HL-60/S4 (cell line): Measurements from ENCODE around the gene AVPR1B.

Source experiments
- in situ Hi-C: fragments of 300-500 bp; cut with MboI; formaldehyde crosslinking; loops from 2 replicates; pipeline ENCODE4 v1.14.3; 2022; ENCODE audit warnings: low sequenced_read_pairs

AVPR1B gene

DNA sequence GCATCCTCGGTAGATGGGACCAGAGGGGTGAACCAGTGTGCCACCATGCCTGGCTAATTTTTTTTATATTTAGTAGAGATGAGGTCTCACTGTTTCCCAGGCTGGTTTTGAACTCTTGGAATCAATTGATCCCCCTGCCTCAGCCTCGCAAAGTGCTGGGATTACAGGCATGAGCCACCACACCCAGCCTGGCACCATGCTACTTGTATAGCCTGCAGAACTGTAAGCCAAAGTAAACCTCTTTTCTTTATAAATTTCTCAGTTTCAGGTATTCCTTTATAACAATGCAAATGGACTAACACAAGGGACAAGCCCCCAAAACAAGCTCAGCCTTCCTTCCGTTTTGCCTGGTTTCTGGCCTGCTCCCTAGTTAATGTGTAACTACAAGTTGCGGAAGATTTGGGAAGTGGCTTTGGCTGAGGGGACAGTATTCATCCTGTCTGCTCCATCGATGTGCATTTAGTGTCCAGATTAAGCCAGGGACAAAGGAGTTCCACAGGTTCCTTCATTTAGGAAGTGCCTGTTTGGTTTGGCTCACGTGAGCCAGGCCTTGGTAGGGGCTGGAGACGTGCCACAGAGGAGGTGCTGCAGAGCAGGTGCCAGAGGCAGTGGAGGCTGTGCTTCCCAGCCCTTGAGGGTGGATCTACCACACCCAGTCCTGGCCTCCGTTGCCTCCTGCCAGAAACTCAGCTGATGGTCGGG lies 4.4 kb downstream of the AVPR1B start:
- in situ Hi-C loops = loop anchor here (10.0 kb wide), 1 partner anchor 318 kb away; no protein-coding TSS in a partner anchor

DNA sequence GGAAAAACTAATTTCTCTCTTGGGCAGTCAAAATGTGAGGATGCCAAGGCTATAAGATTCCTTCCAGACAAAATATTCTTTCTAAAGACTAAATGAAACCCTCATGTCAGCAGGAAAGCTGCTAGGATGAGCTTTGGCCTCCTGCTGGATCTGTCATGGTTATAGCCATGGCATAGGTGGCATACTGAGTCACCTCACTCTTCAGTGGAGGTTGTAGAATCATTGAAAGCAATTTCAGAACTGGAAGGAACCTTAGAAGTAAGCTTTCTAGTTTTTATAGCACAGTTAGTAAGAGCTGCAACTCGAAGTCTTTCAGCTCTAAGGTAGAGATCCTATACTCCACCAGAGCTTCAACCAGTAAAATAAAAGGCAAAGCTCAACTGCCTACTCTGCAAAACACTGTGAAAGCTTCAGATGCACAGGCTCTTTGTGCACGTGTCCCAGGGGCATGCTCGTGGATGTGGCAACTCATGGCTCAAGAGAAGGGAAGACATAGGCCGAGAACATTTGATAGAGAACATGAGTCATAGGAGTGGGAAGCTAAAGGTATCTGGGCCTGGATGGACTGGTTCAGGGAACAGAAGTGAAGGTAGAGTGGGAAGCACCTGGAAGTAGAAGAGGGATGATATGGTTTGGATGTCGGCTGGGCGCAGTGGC lies 5.8 kb downstream of the AVPR1B start:
- in situ Hi-C loops = loop anchor here (10.0 kb wide), 1 partner anchor 317 kb away; no protein-coding TSS in a partner anchor

DNA sequence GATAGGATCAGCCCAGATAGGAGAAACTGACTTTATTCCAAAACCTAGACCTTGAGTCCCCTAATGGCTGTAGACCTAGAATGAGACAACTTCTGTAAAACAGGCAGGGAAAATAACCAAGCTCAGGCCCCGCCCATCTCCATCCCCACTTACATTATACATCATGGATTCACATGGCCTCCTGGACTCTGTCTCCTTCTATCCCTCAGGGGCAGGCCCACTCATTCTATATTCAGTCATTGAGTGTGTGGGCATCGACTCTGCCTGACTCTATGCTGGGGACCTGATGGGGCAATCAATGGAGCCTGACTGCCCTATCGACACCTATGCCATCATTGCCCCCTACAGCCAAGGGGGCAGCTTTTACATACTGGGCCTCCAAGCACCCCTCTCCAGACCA lies 6.4 kb downstream of the AVPR1B start:
- in situ Hi-C loops = loop anchor here (10.0 kb wide), 1 partner anchor 316 kb away; no protein-coding TSS in a partner anchor

DNA sequence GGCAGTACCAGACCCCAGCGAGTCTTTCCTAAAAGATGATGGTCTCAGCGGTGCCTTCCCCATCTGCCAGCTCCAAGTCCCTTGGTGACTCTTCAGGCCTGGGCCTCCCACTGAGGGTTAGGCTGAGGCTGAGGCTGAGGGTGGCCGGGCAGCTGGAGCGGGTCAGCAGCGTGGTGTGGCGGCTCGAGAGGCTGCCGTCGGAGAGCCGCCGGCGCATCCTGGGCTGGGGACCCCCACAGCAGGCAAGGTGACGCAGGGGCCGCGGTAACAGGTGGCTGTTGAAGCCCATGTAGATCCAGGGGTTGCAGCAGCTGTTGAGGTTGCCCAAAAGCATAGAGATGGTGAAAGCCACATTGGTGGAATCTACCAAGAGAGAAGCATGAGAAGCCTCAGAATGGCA lies 7.0 kb downstream of the AVPR1B start:
- in situ Hi-C loops = loop anchor here (10.0 kb wide), 1 partner anchor 315 kb away; no protein-coding TSS in a partner anchor

DNA sequence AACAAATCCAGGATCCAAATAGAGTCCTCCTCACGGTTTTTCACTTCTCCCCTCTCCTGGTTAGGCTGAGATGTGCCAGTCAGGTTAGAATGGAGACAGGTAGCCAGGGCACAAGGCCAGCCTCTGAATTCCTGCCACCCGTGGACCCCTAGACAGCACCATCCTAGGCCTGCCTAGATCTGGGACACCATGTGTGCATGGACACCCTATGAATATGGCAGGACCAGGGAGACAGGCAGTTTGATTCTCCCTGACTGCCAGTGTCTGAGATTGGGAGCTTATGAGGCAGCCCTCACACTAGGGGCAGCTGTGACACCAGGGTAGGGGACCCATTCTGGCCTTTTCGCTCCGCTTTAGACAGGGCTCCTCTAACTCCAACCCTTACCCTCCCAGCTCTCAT lies 7.5 kb downstream of the AVPR1B start:
- in situ Hi-C loops = loop anchor here (5.0 to 10.0 kb wide), 2 partner anchors 127 to 315 kb away; no protein-coding TSS in a partner anchor

DNA sequence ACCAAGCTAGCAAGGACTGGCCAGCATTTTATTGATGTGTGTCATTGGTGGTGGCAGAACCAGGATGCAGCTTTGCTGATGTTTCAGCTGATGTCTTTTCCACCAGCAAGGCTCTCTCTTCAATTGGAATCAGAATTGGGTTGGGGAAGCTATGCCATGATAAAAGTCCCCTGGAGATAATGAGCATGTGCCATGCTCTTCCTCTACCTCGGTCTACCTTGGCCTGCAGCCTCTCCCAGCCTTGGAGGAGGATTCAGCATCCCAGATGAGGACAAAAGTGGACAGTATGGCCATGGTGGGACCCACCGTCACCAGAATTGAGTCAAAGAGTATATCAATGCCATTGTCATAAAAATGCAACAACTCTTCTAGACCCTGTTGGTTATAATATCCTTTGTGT lies 8.6 kb downstream of the AVPR1B start:
- in situ Hi-C loops = loop anchor here (5.0 kb wide), 1 partner anchor 126 kb away; no protein-coding TSS in a partner anchor

DNA sequence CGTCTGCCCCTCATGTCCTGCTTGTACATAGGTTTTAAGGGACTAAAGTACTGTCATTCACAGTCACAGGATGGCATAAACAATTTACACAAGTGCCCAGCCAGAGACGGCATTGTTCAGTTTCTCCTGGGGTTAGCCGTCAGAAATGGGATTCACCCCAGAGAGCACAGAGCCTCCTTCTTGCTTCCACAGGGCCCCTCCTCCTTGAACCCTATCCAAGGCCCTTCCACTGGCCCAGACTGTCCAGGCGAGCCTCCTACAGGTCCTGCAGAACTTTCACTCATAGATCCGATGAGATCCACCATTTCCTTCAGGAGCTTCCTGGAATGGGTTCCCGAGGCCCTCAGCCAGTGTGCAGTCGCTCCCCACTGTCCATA lies 10.0 kb downstream of the AVPR1B start:
- in situ Hi-C loops = loop anchor here (5.0 kb wide), 1 partner anchor 125 kb away; no protein-coding TSS in a partner anchor

DNA sequence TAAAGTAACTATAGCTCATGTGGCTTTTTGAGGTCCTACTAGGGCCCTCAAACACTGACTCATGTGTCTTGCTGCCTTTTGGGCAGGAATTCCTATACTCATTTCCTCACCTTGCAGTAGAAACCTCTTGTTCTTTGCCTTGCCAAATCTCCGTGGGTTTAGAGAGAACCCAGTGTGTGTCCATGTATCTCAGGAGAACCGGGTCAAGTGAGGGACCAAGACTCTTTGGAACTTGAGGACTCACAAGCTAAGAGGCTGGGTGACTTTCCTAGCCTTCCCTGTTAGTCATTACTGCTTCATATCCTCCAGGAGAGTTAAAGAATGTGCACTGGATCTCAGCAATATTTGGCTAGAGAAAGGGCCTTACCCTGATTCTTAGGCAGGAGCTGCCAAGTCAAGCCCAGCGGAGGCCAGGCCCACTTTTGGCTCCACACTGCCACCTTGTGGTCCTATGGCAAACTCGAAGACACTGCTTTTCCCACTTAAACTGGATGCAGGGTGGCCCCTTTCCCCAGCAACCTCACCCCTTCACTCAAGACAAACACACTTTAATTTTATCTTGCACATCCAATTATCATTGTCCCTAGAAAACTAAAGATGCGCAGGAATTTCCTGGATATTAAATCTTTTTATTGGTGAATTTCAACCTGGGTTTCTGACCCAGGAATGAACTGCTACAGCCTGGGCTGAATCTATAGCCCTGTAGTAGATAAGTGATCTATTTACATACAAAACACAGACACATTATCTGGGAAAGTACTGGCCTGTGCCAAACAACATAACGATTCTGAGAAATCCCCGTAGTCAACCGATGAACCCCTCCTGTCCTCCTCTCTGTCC lies 10.6 kb downstream of the AVPR1B start:
- in situ Hi-C loops = loop anchor here (5.0 kb wide), 1 partner anchor 124 kb away; no protein-coding TSS in a partner anchor

DNA sequence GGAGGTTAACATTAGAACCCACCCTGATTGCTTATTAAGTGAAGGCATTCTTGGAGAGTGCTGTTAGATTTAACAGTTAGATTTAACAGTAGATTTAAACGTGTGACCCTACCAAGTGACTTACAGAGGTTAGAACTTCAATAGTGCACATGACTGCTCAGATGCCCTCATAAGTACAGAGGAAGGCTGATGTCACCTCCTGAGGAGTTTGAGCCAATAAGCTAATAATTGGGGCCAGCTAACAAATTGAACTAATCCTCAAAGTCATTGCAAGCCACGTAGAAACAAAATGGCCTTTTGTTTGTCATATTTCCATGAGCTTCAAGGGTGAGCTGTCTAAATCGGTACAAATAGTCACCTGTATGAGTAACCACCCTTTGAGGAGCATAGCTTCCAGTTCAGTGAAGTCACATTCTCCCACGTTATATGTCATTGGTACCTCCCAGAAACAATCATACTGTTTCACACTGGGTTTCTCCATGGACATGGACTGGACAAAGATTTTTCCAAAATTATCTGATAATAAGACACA lies 11.7 kb downstream of the AVPR1B start:
- in situ Hi-C loops = loop anchor here (5.0 kb wide), 1 partner anchor 123 kb away; no protein-coding TSS in a partner anchor

DNA sequence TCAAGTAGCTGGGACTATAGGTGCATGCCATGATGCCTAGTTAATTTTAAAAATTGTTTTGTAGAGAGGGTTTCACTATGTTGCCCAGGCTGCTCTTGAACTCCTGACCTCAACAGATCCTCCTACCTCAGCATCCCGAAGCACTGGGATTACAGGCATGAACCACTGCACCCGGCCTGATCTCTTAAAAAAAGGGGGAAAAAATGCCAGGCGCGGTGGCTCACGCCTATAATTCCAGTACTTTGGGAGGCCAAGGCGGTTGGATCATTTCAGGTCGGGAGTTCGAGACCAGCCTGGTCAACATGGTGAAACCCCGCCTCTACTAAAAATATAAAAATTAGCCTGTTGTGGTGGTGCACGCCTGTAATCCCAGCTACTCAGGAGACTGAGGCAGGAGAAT lies 13.2 kb downstream of the AVPR1B start:
- in situ Hi-C loops = loop anchor here (5.0 kb wide), 1 partner anchor 77 kb away; no protein-coding TSS in a partner anchor

DNA sequence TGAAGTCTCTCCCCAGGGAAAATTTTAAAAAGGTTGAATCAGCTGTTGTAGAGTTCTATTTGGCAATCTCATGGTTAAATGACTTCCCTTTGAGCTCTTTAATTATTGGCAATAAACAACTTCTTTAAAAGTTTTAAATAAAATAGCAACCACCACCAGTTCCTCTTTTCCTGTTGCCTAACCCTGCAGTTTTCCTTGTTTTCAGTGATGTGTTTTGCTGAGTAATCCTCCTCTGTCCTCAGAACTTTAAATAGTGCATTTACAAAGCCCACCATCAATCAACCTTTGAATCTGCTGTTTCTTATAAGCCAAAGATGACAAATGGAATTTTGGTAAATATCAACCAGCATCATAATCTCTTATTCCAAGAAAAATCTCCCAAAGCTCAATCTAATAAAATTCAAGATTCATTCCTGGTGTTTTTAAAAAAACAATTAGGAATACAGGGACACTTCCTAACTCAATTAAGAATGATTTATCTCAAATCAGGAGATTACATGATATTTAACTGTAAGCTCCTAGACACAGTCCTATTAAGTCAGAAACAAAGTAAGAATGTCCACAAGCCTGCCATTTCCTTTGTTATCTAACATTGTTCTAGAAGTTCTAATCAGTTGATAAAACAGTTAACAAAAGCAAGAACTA lies 14.8 kb downstream of the AVPR1B start:
- in situ Hi-C loops = loop anchor here (5.0 kb wide), 1 partner anchor 75 kb away; no protein-coding TSS in a partner anchor

DNA sequence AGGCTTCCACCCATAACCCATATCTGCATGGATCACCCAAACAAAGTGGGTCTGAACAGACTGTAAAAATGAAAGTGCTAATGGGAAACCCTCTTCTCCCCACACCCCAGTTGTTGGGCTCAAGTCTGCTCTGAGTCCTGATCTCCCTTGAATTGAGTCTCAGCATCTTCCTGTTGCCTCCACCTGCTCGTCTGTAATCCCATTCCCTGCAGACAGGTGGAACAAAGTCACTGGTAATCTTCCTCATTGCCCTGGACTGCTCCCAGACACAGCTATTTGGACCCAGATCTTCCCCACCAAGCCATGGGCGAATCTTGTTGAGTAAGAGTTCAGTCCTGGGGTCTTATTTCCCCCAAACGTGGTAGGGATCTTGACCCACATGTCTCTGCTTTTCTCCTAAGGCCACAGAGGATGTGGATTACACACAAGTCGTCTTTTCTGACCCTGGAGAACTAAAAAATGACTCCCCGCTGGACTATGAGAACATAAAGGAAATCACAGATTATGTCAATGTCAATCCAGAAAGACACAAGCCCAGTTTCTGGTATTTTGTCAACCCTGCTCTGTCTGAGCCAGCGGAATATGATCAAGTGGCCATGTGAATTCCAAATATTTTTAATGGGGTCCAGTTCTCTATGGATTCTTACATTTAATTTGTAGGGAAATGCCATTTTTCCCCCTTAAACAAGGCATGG lies 15.7 kb downstream of the AVPR1B start:
- in situ Hi-C loops = loop anchor here (5.0 kb wide), 1 partner anchor 74 kb away; no protein-coding TSS in a partner anchor

DNA sequence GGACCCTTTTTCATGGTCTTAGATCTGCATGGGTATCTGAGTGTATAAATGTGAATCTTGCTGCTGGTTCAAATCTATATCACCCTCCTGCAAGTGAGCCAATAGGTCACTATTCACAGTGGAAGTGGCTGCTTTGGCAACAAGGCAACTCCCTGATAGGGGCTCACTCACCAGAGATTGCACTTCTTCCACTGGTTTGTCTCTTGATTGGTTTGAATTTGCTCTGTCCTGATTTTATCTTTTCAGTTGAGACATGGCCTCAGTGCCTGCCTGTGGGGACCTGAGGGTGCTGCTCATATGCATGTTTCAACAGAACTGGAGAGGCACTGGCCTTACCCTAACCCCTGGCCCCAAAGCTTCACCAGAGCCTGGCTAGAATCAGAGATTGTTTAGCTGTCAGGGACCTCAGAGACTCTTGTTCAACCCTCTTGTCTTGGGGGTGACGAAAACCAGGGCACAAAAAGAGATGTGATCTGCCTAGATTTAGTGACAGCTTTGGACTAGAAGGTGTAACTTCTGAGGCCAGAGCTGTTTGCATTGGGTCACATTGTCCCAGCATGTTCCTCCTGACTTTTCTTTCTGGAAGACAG lies 16.9 kb downstream of the AVPR1B start:
- in situ Hi-C loops = loop anchor here (5.0 kb wide), 1 partner anchor 73 kb away; no protein-coding TSS in a partner anchor

DNA sequence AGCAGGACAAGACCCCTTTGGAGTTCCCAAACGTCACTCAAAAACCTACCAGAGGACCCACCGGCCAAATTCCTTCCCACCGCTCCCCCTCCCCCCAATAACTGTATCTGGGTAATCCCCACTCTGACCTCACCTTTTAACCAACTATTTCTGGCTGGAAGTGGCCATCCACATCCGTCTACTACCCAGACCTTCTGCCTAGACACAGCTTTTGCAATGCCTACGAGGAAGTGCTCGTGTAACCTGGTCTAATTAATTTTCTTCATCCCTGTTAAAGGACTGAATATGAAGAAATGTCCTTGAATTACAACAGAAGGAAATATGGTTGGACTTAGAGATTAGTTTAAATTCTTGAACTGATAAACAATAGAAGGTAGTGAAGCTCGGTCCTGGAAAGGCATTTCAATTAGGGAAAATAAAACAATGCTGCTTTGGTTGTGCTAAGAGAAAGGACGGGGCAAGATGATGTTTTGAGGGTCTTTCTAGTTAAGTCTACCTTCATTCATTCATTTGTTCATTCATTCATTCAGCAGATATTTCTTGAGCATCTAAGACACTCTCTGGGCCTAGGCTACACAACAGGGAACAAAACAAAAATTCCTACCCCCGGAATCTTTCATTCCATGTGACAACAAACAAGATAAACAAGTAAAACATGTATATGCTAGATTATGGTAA lies 18.8 kb downstream of the AVPR1B start:
- in situ Hi-C loops = no loop called here

DNA sequence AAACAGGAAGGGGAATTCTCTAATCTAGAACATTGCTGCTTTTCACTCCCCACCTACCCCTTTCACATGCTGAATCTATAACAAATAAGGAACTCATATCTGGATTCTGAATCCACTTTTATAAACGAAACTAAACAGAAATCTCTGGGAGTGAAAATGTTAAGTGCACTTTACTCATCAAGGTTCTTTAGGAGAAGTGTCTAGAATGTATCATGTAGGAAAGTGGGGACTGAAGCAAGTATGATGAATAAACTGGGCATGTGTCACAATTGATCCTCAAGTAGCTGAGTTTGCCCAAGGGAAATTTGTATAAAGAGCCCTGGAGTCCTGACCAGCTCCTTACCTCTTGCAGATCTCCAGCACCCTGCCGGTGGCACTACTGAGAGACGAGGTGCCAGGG lies 19.8 kb downstream of the AVPR1B start:
- in situ Hi-C loops = no loop called here

DNA sequence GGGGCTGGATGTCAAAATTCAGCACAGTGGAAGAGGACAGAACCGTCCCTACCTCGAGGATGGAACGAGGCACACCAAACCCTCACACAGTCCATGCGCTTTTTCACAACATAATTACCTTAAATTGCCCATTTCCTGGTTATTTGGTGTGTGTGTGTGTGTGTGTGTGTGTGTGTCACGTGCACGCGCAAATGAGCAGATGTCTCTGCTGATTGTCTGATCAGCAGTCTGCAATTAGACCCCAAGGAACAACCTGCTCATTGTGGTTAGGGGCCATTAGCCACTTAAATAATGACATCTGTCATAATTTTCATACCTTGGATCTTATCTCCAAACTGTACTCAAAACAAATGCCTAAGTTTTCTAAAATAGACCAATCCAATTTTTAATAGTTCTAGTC lies 23.2 kb downstream of the AVPR1B start:
- in situ Hi-C loops = no loop called here

DNA sequence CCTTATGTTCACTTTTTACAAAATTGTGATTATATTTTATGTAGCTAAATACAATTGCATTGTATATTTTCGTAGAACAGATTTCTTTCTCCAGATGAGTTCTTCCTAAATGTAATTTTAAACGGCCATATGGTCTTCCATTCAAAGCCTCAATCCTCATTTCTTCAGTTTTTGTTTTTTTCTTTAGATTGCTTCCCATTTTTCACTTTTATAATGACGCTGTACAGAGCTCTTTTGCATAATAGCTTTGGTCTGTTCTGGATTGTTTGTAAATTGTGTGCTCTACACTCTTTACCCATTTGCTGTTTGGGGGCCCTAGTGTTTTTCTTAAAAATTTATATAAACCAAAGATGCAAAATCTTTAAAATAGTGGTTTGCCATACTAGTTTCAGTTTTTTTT lies 27.8 kb downstream of the AVPR1B start:
- in situ Hi-C loops = no loop called here

DNA sequence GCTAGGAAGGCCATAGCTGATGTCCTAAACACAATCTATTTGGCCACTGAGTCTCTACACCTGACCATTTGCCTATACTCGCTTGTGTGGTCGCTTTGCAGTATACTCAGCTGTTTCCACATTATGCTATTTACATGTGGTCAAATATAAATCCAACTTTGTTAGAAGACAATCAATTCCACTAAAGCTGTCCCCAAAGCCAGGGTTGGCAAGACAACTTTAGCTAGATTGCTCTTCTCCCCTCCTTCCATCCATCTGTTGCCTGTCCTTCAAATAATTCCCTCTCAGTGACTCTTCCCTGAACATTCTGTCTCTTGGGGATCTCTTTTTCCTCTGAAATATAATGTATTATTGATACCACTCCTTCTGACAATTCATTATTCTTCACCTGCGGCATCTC lies 30.1 kb downstream of the AVPR1B start:
- in situ Hi-C loops = no loop called here

DNA sequence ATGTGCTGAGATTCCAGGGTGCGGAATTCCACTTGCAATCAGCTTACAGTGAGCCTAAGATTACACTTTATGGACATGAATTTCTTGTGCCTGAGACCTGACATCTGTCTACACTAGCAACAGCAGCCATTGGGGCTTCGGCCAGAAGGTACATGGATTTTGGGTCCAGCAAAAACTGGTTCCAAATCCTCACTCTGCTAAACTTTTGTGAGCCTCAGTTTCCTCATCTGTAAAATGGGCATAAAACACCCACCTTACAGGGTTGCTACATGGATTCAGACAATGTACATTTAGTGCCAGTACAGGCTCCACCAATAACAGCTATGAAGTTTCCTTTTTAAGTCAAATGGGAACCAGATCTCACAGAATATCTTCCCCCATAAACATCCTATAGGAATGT lies 33.4 kb downstream of the AVPR1B start:
- in situ Hi-C loops = no loop called here
